LNCaP clone FGC (cell line): ENCODE results near the gene EPHB1.

Experiments used
- DNase-seq: peaks from one replicate; pipeline ENCODE4 v3.0.0-alpha.2; 2011; ENCODE audit warnings: low read depth
- H3K4me3 ChIP-seq: 2 replicates; pipeline ENCODE4 v1.5.1; 2011; ENCODE audit warnings: mild to moderate bottlenecking, low read depth, low read length, control low read depth
- TF ChIP-seq, protein P1 (sequence below): IDR thresholded peaks from 2 replicates; pipeline ENCODE4 v1.5.1; 2012; ENCODE audit warnings: mild to moderate bottlenecking; ENCODE audit not compliant: control insufficient read depth, insufficient read depth; ENCODE audit errors: extremely low read depth

EPHB1 gene

DNA sequence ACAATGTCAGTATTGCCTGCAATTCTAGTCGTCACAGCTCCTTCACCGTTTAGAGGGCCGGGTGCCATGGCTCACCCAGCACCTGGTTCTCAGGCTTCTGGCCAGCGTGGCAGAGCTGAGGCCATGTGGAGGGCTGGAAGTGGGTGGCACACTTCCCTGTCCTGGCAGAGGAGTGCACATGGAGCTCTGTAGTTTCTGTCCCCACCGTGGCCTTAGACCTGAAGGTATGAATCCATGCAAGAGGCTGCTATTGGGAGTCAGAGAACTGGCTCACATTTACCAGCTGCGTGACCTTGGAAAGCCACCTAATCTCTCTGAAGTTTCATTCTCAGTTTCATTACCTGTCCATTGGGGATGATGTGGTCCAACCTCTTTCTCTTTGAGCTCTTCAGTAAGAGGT is 22.2 kb downstream of the EPHB1 start:
- TF ChIP-seq, protein P1, sequence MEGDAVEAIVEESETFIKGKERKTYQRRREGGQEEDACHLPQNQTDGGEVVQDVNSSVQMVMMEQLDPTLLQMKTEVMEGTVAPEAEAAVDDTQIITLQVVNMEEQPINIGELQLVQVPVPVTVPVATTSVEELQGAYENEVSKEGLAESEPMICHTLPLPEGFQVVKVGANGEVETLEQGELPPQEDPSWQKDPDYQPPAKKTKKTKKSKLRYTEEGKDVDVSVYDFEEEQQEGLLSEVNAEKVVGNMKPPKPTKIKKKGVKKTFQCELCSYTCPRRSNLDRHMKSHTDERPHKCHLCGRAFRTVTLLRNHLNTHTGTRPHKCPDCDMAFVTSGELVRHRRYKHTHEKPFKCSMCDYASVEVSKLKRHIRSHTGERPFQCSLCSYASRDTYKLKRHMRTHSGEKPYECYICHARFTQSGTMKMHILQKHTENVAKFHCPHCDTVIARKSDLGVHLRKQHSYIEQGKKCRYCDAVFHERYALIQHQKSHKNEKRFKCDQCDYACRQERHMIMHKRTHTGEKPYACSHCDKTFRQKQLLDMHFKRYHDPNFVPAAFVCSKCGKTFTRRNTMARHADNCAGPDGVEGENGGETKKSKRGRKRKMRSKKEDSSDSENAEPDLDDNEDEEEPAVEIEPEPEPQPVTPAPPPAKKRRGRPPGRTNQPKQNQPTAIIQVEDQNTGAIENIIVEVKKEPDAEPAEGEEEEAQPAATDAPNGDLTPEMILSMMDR, result no peak
- no peak for DNase-seq
- no peak overlapping the region for H3K4me3 ChIP-seq

DNA sequence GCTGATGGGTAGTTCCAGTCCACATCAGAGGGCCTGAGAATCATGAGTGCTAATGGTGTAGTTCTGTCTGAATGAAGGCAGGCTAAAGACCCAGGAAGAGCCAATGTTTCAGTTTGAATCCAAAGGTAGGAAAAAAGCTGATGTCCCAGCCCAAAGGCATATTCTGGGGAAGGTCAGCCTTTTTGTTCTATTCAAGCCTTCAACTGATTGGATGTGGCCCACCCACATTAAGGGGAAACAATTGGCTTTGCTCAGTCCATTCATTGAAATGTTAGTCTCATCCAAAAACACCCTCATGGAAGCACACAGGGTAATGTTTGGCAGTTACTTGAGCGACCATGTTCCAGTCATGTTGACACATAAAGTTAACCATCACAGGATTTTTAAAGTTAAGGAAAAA is 25.9 kb downstream of the EPHB1 start:
- H3K4me3 ChIP-seq, result no peak overlapping the region
- TF ChIP-seq, protein P1, result no peak
- DNase-seq, result no peak

DNA sequence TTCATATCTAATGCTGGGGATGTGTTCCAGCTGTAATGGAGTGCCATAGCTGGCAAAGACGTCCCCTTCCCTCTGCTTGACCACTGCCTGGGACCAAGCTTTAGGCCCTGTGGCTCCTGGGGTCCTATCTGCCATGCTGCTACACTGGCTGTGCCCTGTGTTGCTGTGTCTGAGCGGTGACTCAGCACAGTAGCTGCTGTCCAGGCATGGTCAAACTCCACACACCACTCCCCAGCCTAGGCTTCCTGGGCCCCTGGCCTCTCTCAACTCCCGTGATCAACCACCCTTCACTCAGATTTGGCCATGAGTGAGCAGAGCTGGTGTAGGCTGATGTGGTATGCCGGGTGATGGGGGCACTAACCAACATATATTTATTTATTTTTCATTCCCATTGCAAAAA is 27.0 kb downstream of the EPHB1 start:
- no peak overlapping the region for H3K4me3 ChIP-seq
- TF ChIP-seq, protein P1, result no peak
- DNase-seq, result no peak

DNA sequence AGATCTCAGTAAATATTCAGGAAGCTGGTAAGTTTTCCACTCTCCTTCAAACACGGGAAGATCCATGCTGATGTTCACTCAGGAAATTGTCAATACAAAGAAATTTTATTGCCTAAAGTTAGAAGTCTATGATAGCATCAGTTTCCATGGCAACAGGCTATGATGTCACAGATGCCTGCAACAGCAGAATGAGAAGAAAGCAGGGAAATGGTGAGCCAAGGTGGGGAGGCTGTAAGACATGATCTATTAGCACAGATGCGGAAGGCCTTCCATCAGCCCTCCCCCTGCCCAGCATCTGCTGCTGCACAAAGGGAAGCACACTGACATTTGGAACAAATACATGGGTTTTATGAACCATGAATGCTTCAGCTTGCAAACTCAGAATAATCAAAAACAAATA is 28.6 kb downstream of the EPHB1 start:
- H3K4me3 ChIP-seq, result no peak overlapping the region
- DNase-seq, result no peak
- TF ChIP-seq, protein P1, result no peak

DNA sequence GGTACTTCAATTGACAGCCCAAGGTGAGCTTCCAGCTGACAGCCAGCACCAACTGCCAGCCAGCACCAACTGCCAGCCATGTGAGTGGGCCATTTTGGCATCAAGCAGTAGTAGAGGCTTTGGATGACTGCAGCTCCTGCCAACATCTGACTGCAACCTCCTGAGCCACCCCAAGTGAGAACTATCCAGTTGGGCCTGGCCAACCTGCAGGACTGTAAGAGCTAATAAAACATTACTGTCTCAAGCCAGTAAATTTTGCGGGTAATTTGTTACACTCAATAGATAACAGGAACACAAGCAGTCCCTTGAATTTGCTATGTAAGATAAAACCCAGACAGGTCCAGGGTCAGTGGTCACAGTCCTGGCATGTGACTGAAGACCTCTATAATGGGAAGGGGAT is 29.7 kb downstream of the EPHB1 start:
- TF ChIP-seq, protein P1, result no peak
- H3K4me3 ChIP-seq, result no peak overlapping the region

DNA sequence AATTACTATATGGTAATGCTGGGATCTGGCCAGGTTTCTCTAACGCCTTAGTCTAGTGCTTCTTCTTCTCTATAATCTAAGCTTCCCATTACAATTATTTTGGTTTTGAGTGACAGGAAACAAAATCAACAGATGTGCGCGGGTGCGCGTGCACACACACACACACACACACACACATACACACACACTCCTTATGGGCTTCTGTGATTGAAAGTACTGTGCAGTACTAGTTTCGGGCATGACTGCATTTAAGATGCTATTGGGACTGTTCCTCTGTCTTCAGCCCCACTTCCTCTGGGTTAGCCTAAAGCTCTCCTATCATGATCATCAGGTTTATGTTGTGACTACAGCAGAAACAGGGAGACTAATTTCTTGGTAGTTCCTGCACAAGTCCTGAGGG is 32.2 kb downstream of the EPHB1 start:
- DNase-seq, result no peak
- no peak overlapping the region for H3K4me3 ChIP-seq
- TF ChIP-seq, protein P1, result no peak

More for the DNA sequence above, 29.7 kb downstream of the EPHB1 start:
- no peak for DNase-seq

DNA sequence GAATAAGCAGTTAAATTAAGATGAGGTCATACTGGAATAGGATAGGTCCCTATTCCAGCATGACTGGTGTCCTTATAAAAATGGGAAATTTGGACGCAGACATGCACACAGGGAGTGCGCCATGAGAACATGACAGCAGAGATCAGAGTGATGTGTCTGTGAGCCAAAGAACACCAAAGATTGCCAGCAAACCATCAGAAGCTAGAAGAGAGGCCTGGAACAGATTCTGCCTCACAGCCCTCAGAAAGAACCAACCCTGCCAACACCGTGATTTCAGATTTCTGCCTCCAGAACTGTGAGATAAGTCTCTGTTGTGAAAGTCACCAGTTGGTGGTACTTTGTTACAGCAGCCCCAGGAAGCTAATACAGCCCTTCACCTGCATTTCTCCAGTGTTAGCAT is 34.7 kb downstream of the EPHB1 start:
- no peak overlapping the region for H3K4me3 ChIP-seq
- DNase-seq, result no peak
- TF ChIP-seq, protein P1, result no peak
